GM19240 (cell line): ENCODE measurements around the gene ANKUB1.

ENCODE experiments used
- DNase-seq: peaks from one replicate; pipeline ENCODE4 v3.0.0; 2011; ENCODE audit warnings: low spot score; ENCODE audit not compliant: insufficient read length

Gene ANKUB1

DNA sequence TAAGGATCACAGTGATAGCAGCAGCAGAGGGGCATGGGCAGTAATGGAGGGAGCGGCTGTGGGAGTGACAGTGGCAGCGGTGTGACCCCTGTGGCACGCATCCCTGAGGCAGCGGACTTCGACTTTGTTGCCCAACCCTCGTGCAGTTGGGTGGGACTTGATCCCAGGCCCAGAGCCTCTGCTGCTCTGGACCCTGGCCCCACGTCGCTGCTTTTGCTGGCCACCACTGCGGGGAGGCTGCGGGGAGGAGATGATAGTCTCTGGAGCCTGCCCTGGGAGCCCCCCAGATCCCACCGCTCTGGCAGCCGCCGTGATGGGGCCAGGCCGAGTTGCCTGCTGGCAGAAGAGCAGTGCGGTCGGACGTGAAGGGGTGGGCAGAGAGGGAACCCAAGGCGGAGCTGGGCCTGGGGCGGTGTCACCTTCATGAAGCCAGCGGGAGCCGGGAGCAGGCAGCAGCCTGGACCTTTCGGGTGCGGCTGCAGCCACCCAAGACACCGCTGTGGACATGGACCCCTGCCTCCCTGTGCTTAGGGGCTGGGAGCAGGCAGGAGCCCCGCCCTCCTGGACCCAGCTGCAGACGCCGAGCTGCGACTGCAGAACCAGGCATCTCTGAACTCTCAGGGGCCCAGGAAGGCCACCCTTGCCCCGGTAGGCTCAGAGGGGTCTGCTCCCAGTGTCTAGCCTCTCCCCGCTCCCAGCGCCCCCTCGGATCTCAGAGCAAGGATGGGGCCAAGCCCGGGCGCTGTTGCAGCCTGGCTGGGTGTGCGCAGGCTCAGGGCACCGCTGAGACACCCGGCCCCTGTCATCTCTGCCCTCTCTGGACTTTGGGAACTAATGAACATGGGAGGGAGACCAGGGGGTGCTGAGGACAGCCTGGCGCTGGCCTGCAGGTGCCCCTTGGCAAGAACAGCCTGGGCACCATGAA is 78.4 kb downstream of the ANKUB1 start:
- DNase-seq = no peak
